Measurements from ENCODE around the gene SP5. TPM values are rescaled to one million over a fixed set of nuclear protein-coding genes. Genes with fewer than 3 reads are reported as not detected.

Gene SP5
- total RNA-seq, 2 experiments from 2014 or later: not detected

- H3K36me3 ChIP-seq (ENCODE audit: insufficient read depth, low read length): no peaks in the 10 kb centered on the region
- TF ChIP-seq CTCF (IDR thresholded peaks at IDR 0.05): no peak
- DNase-seq (no peak), ATAC-seq (ENCODE audit: poor library complexity) (no peak)
- H3K4me3 ChIP-seq (ENCODE audit: low read length): no peak overlapping the region
- no peaks in the 10 kb centered on the region for H3K4me1 ChIP-seq (ENCODE audit: insufficient read depth, low read length)
- no peaks in the 10 kb centered on the region for H3K9me3 ChIP-seq (ENCODE audit: control insufficient read depth in 1 of 2, insufficient read depth in 1 of 2, low read length in 2 of 2)
- Mint-ChIP-seq H3K4me1 (ENCODE audit: low read depth) (no peaks in the 10 kb centered on the region), H3K4me3 (no peak overlapping the region), H3K27ac (no peak overlapping the region), H3K27me3 (peaks cover 23% of the 10 kb centered on the region), H3K36me3 (ENCODE audit: low read depth) (no peaks in the 10 kb centered on the region), H3K9me3 (no peaks in the 10 kb centered on the region)
- H3K27me3 ChIP-seq (ENCODE audit: control insufficient read depth in 1 of 2, insufficient read depth in 2 of 2, low read length in 2 of 2): no peaks in the 10 kb centered on the region
- CTCF ChIA-PET: no interaction called here
- H3K27ac ChIP-seq (ENCODE audit: low read depth in 1 of 2, low read length in 2 of 2): no peak overlapping the region
- POLR2A ChIA-PET: no interaction called here
- intact Hi-C loops (cut with DNase I, micrococcal nuclease): no loop called here
These were observed 20.8 kb upstream of the SP5 start for GRCh38 chr2:170694316-170694715.

GRCh38 chr2:170695521-170696410, 19.4 kb upstream of the SP5 start:
- intact Hi-C loops (cut with DNase I, micrococcal nuclease): no loop called here
- no peaks in the 10 kb centered on the region for H3K4me1 ChIP-seq (ENCODE audit: insufficient read depth, low read length)

GRCh38 chr2:170696948-170697347, 18.2 kb upstream of the SP5 start:
- no peak overlapping the region for H3K27ac ChIP-seq (ENCODE audit: low read depth in 1 of 2, low read length in 2 of 2)
- no peaks in the 10 kb centered on the region for H3K9me3 Mint-ChIP-seq
- H3K4me3 Mint-ChIP-seq: no peak overlapping the region
- DNase-seq (no peak), ATAC-seq (ENCODE audit: poor library complexity) (no peak)
- ChIA-PET POLR2A (no interaction called here), CTCF (no interaction called here)
- intact Hi-C loops (cut with DNase I, micrococcal nuclease): no loop called here
- H3K4me3 ChIP-seq (ENCODE audit: low read length): no peak overlapping the region
- no peak for TF ChIP-seq CTCF (IDR thresholded peaks at IDR 0.05)
- H3K36me3 Mint-ChIP-seq (ENCODE audit: low read depth): no peaks in the 10 kb centered on the region
- no peaks in the 10 kb centered on the region for H3K9me3 ChIP-seq (ENCODE audit: control insufficient read depth in 1 of 2, insufficient read depth in 1 of 2, low read length in 2 of 2)
- H3K27me3 ChIP-seq (ENCODE audit: control insufficient read depth in 1 of 2, insufficient read depth in 2 of 2, low read length in 2 of 2): no peaks in the 10 kb centered on the region
- H3K27ac Mint-ChIP-seq: no peak overlapping the region
- H3K4me1 Mint-ChIP-seq (ENCODE audit: low read depth): no peaks in the 10 kb centered on the region
- peaks cover 21% of the 10 kb centered on the region for H3K27me3 Mint-ChIP-seq
- H3K4me1 ChIP-seq (ENCODE audit: insufficient read depth, low read length): no peaks in the 10 kb centered on the region
- no peaks in the 10 kb centered on the region for H3K36me3 ChIP-seq (ENCODE audit: insufficient read depth, low read length)

More at GRCh38 chr2:170695521-170696410, 19.4 kb upstream of the SP5 start:
- ChIA-PET POLR2A (no interaction called here), CTCF (no interaction called here)
- H3K27ac ChIP-seq (ENCODE audit: low read depth in 1 of 2, low read length in 2 of 2): no peak overlapping the region
- H3K27me3 Mint-ChIP-seq: peaks cover 18% of the 10 kb centered on the region
- no peak overlapping the region for H3K4me3 ChIP-seq (ENCODE audit: low read length)
- H3K36me3 ChIP-seq (ENCODE audit: insufficient read depth, low read length): no peaks in the 10 kb centered on the region
- ATAC-seq (ENCODE audit: poor library complexity) (no peak), DNase-seq (no peak)
- no peak for TF ChIP-seq CTCF (IDR thresholded peaks at IDR 0.05)
- no peaks in the 10 kb centered on the region for H3K4me1 Mint-ChIP-seq (ENCODE audit: low read depth)
- no peaks in the 10 kb centered on the region for H3K9me3 Mint-ChIP-seq
- H3K4me3 Mint-ChIP-seq: no peak overlapping the region
- H3K36me3 Mint-ChIP-seq (ENCODE audit: low read depth): no peaks in the 10 kb centered on the region
- H3K27me3 ChIP-seq (ENCODE audit: control insufficient read depth in 1 of 2, insufficient read depth in 2 of 2, low read length in 2 of 2): no peaks in the 10 kb centered on the region
- H3K9me3 ChIP-seq (ENCODE audit: control insufficient read depth in 1 of 2, insufficient read depth in 1 of 2, low read length in 2 of 2): no peaks in the 10 kb centered on the region
- no peak overlapping the region for H3K27ac Mint-ChIP-seq
